ENCODE results near the gene NFIL3.

Gene NFIL3

DNA sequence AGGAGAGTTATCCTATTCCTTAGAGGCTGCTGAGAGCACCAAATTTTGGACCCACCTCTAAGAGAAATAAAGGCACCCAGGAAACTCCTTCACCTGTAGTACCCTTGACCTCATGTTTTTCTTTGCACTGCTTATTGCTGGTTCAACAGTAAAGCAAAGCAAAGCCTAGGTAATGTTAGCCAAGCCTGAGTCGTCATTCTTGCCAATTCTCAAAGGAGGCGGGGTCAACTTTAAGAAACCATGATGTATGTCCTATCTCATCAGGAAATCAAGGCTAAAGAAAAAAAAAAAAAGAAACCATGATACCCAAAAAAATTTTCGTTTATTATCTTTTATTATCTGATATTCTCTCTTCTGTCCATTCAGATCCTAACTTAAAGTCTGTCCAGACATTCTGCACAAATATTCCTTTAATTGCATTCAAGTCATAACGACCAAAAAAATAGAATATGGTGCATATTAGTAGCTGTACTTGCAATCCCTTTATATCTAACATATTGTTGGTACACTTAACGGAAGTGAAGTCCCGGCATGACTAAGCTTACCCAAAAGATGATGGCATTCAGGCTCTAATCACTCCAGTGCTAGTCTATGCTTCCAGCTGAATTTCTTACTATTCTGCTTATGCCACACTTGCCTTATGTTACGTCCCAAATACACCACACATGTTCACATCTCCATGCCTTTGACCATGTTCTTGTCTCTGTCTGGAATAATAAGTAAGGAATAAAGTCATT is 63.7 kb downstream of the NFIL3 start:
- no peak for DNase-seq (ENCODE audit: low read depth)

DNA sequence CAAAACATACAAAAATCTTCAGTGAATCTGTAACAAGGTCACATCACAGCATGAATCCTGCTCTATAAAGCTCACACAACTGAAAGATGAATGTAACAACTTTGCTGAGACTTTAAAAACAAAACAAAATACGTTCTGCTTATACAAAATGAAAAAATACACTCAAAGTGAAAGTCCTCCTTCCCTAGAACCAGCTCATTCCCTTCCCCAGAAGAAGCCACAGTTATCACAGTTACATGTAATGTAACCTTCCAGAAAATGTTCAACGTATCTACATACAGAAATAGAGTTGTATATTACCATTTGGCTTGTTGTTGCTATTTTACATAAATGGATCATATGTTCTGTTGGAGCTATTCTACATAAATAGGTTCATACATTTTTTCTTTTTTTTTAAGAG is 64.5 kb downstream of the NFIL3 start:
- no peak for DNase-seq (ENCODE audit: low read depth)
